H9 (cell line): ENCODE data around the gene ASB18. TPM values are rescaled to one million over a fixed set of nuclear protein-coding genes. Genes with fewer than 3 reads are reported as not detected.

Experiments used
- DNase-seq: peaks from one replicate; pipeline ENCODE4 v3.0.0-alpha.2; 2017
- H2AFZ ChIP-seq: one replicate; pipeline ENCODE4 v1.6.1; 2013; ENCODE audit warnings: mild to moderate bottlenecking, low read length, control low read depth, moderate library complexity
- H2AK5ac ChIP-seq: 2 replicates; pipeline ENCODE4 v1.6.1; 2013; ENCODE audit warnings: low read length, control low read depth, mixed read lengths; ENCODE audit not compliant: insufficient read length
- H2BK120ac ChIP-seq: one replicate; pipeline ENCODE4 v1.6.1; 2013; ENCODE audit warnings: low read depth, mild to moderate bottlenecking, low read length, control low read depth, inconsistent platforms; ENCODE audit not compliant: poor library complexity, severe bottlenecking
- H2BK12ac ChIP-seq: 2 replicates; pipeline ENCODE4 v1.6.1; 2013; ENCODE audit warnings: low read length, control low read depth, mixed read lengths, low read depth; ENCODE audit not compliant: insufficient read length
- H2BK15ac ChIP-seq: 2 replicates; pipeline ENCODE4 v1.6.1; 2013; ENCODE audit warnings: low read depth, low read length, control low read depth
- H2BK20ac ChIP-seq: one replicate; pipeline ENCODE4 v1.6.1; 2013; ENCODE audit warnings: low read depth, mild to moderate bottlenecking, low read length, control low read depth, inconsistent platforms; ENCODE audit not compliant: poor library complexity, severe bottlenecking
- H2BK5ac ChIP-seq: 2 replicates; pipeline ENCODE4 v1.6.1; 2013; ENCODE audit warnings: low read length, control low read depth, mixed read lengths; ENCODE audit not compliant: insufficient read length
- H3K14ac ChIP-seq: 2 replicates; pipeline ENCODE4 v1.6.1; 2013; ENCODE audit warnings: low read length, control low read depth; ENCODE audit not compliant: insufficient read depth
- H3K18ac ChIP-seq: 2 replicates; pipeline ENCODE4 v1.6.1; 2013; ENCODE audit warnings: low read depth, mild to moderate bottlenecking, mixed read lengths, low read length, control low read depth; ENCODE audit not compliant: insufficient read length
- H3K23ac ChIP-seq: 2 replicates; pipeline ENCODE4 v1.6.1; 2013; ENCODE audit warnings: low read length, control low read depth, mixed read lengths, low read depth; ENCODE audit not compliant: insufficient read length
- H3K23me2 ChIP-seq: 2 replicates; pipeline ENCODE4 v1.6.1; 2013; ENCODE audit warnings: low read depth, mild to moderate bottlenecking, mixed read lengths, low read length, control low read depth; ENCODE audit not compliant: insufficient read length, poor library complexity, severe bottlenecking
- H3K27ac ChIP-seq: 2 replicates; pipeline ENCODE4 v1.5.1; 2013; ENCODE audit warnings: low read length, control low read depth, mixed read lengths, low read depth; ENCODE audit not compliant: insufficient read length
- H3K27me3 ChIP-seq: 2 replicates; pipeline ENCODE4 v1.6.1; 2013; ENCODE audit warnings: low read length, control low read depth, inconsistent platforms; ENCODE audit not compliant: insufficient read depth
- H3K4ac ChIP-seq: 2 replicates; pipeline ENCODE4 v1.6.1; 2013; ENCODE audit warnings: low read depth, mild to moderate bottlenecking, control low read depth, inconsistent platforms, low read length, moderate library complexity
- H3K4me1 ChIP-seq: 2 replicates; pipeline ENCODE4 v1.6.1; 2013; ENCODE audit warnings: low read length, control low read depth, inconsistent platforms; ENCODE audit not compliant: insufficient read depth
- H3K4me2 ChIP-seq: 2 replicates; pipeline ENCODE4 v1.6.1; 2013; ENCODE audit warnings: low read length, control low read depth, mixed read lengths; ENCODE audit not compliant: insufficient read length, insufficient read depth
- H3K56ac ChIP-seq: 2 replicates; pipeline ENCODE4 v1.6.1; 2013; ENCODE audit warnings: low read depth, mild to moderate bottlenecking, mixed read lengths, low read length, control low read depth; ENCODE audit not compliant: insufficient read length
- H3K79me1 ChIP-seq: 2 replicates; pipeline ENCODE4 v1.6.1; 2013; ENCODE audit warnings: low read depth, mild to moderate bottlenecking, moderate library complexity, low read length, control low read depth, inconsistent platforms; ENCODE audit not compliant: insufficient read depth, poor library complexity, severe bottlenecking
- H3K79me2 ChIP-seq: 2 replicates; pipeline ENCODE4 v1.6.1; 2013; ENCODE audit warnings: low read length, control low read depth, inconsistent platforms; ENCODE audit not compliant: insufficient read depth
- H3K9ac ChIP-seq: 2 replicates; pipeline ENCODE4 v1.6.1; 2013; ENCODE audit warnings: low read length, control low read depth, mixed read lengths; ENCODE audit not compliant: insufficient read length; ENCODE audit errors: extremely low read depth
- H3K9me3 ChIP-seq: one replicate; pipeline ENCODE4 v1.6.1; 2013; ENCODE audit warnings: low read depth, low read length, inconsistent platforms; ENCODE audit not compliant: control insufficient read depth
- H3T11ph ChIP-seq: one replicate; pipeline ENCODE4 v1.6.1; 2013; ENCODE audit warnings: mild to moderate bottlenecking, low read length, control low read depth, inconsistent platforms
- H4K20me1 ChIP-seq: one replicate; pipeline ENCODE4 v1.6.1; 2013; ENCODE audit not compliant: control insufficient read depth, insufficient read length, insufficient read depth
- H4K5ac ChIP-seq: 2 replicates; pipeline ENCODE4 v1.6.1; 2013; ENCODE audit warnings: low read depth, mild to moderate bottlenecking, mixed read lengths, low read length, control low read depth; ENCODE audit not compliant: insufficient read length
- H4K8ac ChIP-seq: replicated peaks from 2 replicates; pipeline ENCODE4 v1.6.1; 2013; ENCODE audit warnings: low read length, control low read depth, mixed read lengths, low read depth; ENCODE audit not compliant: insufficient read length
- H4K91ac ChIP-seq: 2 replicates; pipeline ENCODE4 v1.6.1; 2013; ENCODE audit warnings: low read depth, mild to moderate bottlenecking, moderate library complexity, mixed read lengths, low read length, control low read depth; ENCODE audit not compliant: insufficient read length
- H3K27ac Mint-ChIP-seq, 3 experiments: 2 replicates in 2 of 3; 3 replicates in 1 of 3; pipeline ENCODE4 v1.8.0; 2020 to 2021; ENCODE audit warnings: mixed read lengths in 3 of 3, mild to moderate bottlenecking in 1 of 3, moderate library complexity in 1 of 3
- H3K27me3 Mint-ChIP-seq: 2 replicates; pipeline ENCODE4 v1.8.0; 2021; ENCODE audit warnings: low read depth, mild to moderate bottlenecking, moderate library complexity, mixed read lengths
- H3K36me3 Mint-ChIP-seq, 3 experiments: 2 replicates in 2 of 3; 3 replicates in 1 of 3; pipeline ENCODE4 v1.8.0; 2020 to 2021; ENCODE audit warnings: low read depth in 3 of 3, mixed read lengths in 3 of 3; ENCODE audit not compliant: insufficient read depth in 1 of 3
- H3K4me1 Mint-ChIP-seq, 2 experiments: 2 replicates each; pipeline ENCODE4 v1.8.0; 2020; ENCODE audit warnings: mixed read lengths in 2 of 2
- H3K4me3 Mint-ChIP-seq, 2 experiments: 2 replicates in 1 of 2; 3 replicates in 1 of 2; pipeline ENCODE4 v1.8.0; 2020 to 2021; ENCODE audit warnings: mild to moderate bottlenecking in 2 of 2, mixed read lengths in 2 of 2, moderate library complexity in 1 of 2
- H3K9me3 Mint-ChIP-seq, 2 experiments: 2 replicates in 1 of 2; 3 replicates in 1 of 2; pipeline ENCODE4 v1.8.0; 2020; ENCODE audit warnings: mild to moderate bottlenecking in 2 of 2, mixed read lengths in 2 of 2, moderate library complexity in 1 of 2
- CTCF ChIP-seq: fragments of 200-600 bp; sonication (generic); conservative IDR thresholded peaks from 3 replicates; pipeline ENCODE4 v1.8.0; 2021; ENCODE audit warnings: antibody characterized with exemption, mild to moderate bottlenecking
- WGBS: extraction: QIAGEN DNeasy Blood & Tissue Kit; methylation state at CpG from one replicate; pipeline ENCODE4 v1.1.7; 2013; ENCODE audit warnings: missing lambda C conversion rate, low lambda C conversion rate, mixed read lengths; ENCODE audit not compliant: insufficient read length; ENCODE audit errors: extremely low coverage; 5-methylcytosine and 5-hydroxymethylcytosine counted together
- total RNA-seq: library from RNA; stranded (reverse); gene quantifications from 2 replicates; pipeline ENCODE4 v1.2.1, GENCODE V29; 2021

ASB18 gene
- total RNA-seq, 1 experiment from 2014 or later = not detected

DNA sequence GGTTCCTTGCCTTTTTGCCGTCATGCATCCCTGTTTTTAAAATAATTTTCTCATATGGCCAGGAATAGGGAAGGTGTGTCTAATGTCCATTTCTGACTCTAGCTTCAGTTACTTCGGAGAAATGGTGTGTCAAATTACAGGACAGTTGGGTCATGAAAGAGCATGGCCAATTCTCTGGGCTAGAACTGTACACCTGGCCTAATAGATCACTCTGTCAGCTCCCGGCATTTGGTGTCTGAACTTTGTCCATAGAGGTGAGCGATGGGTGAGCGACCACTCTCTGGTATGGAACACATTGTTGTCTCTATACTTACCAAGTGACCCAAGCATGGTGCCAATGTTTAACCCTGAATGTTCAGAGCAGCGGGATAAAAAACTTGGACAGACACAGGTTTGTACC lies 38.3 kb upstream of the ASB18 start:
- no peak overlapping the region for H3K27ac Mint-ChIP-seq
- no peak overlapping the region for H3K14ac ChIP-seq
- no peak overlapping the region for H2AK5ac ChIP-seq
- H3K4ac ChIP-seq = no peak overlapping the region
- H3K9me3 ChIP-seq = no peaks in the 10 kb centered on the region
- no peak overlapping the region for H3K27ac ChIP-seq
- H3K4me1 ChIP-seq = peaks cover 6% of the 10 kb centered on the region; the same call in 1 of the 2 replicates
- no peak overlapping the region for H4K5ac ChIP-seq
- no peak overlapping the region for H3K9ac ChIP-seq
- WGBS = no CpG with 5 or more reads among the region's 6 CpGs
- H3K23ac ChIP-seq = no peak overlapping the region
- H2BK120ac ChIP-seq = no peak overlapping the region
- no peaks in the 10 kb centered on the region for H3K79me1 ChIP-seq
- H2BK20ac ChIP-seq = no peak overlapping the region
- DNase-seq = no peak
- H3K9me3 Mint-ChIP-seq = no peaks in the 10 kb centered on the region
- no peak overlapping the region for H3K56ac ChIP-seq
- no peaks in the 10 kb centered on the region for H3K23me2 ChIP-seq
- H3K4me3 Mint-ChIP-seq = no peak overlapping the region
- H3K4me1 Mint-ChIP-seq = peaks cover 9% of the 10 kb centered on the region in 2 experiments
- H2AFZ ChIP-seq = no peak overlapping the region
- H3K27me3 ChIP-seq = no peaks in the 10 kb centered on the region
- H4K20me1 ChIP-seq = no peaks in the 10 kb centered on the region
- no peak overlapping the region for H2BK12ac ChIP-seq
- no peak overlapping the region for H2BK5ac ChIP-seq
- no peak overlapping the region for H2BK15ac ChIP-seq
- H3K4me2 ChIP-seq = no peak overlapping the region
- no peak overlapping the region for H3K18ac ChIP-seq
- H3K36me3 Mint-ChIP-seq = no peaks in the 10 kb centered on the region
- H3T11ph ChIP-seq = no peak overlapping the region
- TF ChIP-seq CTCF = no peak
- no peaks in the 10 kb centered on the region for H3K79me2 ChIP-seq
- H3K27me3 Mint-ChIP-seq = peaks cover 7% of the 10 kb centered on the region
- no peak overlapping the region for H4K91ac ChIP-seq
- H4K8ac ChIP-seq = no peak overlapping the region
